Fibroblast of villous mesenchyme (primary cell): ENCODE results near the gene PFKFB2. TPM values are rescaled to one million over a fixed set of nuclear protein-coding genes. Genes with fewer than 3 reads are reported as not detected.

Experiments
- DNase-seq: peaks from one replicate; pipeline ENCODE4 v3.0.0-alpha.2; 2010; ENCODE audit warnings: low read depth
- H3K4me3 ChIP-seq: 2 replicates; pipeline ENCODE4 v1.5.1; 2011; ENCODE audit warnings: low read depth, mild to moderate bottlenecking, low read length
- total RNA-seq: library from RNA; depleted of rRNA; stranded (reverse); fragments of >200 nt; gene quantifications from 2 replicates; pipeline ENCODE4 v1.2.3, GENCODE V29; 2012
- TF ChIP-seq, protein P1 (sequence below): IDR thresholded peaks from 2 replicates; pipeline ENCODE4 v1.5.1; 2012; ENCODE audit warnings: low read depth, mild to moderate bottlenecking, low read length; ENCODE audit not compliant: insufficient read depth

Gene PFKFB2
- total RNA-seq, 1 donor: 6.9 TPM

DNA sequence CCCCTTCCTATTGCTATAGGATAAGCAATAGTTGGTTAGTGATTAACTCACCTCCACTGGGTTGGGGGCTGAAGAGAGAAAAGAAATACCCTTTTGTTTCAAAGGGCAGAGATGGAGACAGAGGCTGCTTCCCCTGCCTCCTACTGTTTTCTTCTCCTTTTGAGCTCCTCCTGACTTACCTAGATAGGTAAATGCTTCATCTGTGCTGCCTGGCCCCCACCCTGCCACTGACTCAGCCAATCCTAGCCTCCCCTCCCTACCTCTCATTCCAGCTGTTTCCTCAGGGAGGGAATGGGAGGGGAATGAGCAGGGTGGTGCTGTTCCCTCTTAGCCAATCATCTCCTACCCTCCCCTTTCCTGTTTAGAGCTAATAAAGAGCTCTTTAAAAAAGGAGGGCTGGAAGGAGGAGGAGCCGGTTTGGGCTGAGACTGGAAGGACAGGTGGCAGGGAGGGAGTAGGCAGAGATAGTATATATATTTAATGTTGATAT is 20.5 kb upstream of the PFKFB2 start, which contains the start of gene C1orf116:
Gene C1orf116, minus strand, starts transcription at position 229 of the 490 bp plus-strand sequence. CDS start 5,158 bp downstream, outside the sequence.
- TF ChIP-seq, protein P1, sequence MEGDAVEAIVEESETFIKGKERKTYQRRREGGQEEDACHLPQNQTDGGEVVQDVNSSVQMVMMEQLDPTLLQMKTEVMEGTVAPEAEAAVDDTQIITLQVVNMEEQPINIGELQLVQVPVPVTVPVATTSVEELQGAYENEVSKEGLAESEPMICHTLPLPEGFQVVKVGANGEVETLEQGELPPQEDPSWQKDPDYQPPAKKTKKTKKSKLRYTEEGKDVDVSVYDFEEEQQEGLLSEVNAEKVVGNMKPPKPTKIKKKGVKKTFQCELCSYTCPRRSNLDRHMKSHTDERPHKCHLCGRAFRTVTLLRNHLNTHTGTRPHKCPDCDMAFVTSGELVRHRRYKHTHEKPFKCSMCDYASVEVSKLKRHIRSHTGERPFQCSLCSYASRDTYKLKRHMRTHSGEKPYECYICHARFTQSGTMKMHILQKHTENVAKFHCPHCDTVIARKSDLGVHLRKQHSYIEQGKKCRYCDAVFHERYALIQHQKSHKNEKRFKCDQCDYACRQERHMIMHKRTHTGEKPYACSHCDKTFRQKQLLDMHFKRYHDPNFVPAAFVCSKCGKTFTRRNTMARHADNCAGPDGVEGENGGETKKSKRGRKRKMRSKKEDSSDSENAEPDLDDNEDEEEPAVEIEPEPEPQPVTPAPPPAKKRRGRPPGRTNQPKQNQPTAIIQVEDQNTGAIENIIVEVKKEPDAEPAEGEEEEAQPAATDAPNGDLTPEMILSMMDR: no peak
- DNase-seq: no peak
- H3K4me3 ChIP-seq: no peak within 1 kb of the TSS

- no peak for DNase-seq
- TF ChIP-seq, protein P1: no peak
- H3K4me3 ChIP-seq: no peak overlapping the region
These were observed 19.8 kb upstream of the PFKFB2 start for GRCh38 chr1:207033302-207033701.

DNA sequence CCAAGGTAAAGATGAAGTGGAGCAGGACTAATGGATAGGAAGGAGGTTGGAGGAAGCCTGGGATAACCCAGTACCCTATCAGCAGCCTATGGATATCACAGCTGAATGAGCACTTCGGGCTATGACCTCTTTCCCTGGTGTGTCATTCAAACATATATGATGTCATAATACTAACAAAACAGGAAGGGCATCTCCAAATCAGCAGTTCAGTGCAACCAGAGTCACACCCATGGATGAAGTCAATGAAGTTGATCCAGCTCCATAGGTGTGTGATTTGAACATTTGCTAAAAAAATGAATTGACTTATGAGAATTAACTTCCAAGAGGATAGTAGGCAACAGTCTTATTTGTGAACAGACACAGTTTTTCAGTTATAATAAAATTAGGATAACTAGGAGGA is 18.9 kb upstream of the PFKFB2 start:
- TF ChIP-seq, protein P1: no peak
- no peak for DNase-seq

DNA sequence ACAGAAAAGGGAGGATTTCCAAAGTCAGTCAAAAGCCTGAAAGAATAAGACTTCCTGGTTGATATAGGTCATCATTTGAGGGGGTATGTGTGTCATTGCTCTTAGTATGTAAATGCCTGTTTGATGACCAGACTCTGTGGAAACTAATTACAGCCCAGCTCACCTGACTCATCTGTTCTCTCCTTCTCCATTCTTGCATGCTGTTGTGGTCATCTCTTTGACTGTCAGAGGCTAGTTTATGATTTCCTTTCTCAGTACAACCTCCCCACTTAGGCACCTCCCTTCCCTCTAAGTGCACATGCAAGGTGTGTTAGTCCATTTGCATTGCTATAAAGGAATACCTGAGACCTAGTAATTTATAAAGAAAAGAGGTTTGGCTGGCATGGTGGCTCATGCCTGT is 18.1 kb upstream of the PFKFB2 start:
- DNase-seq: peak; percentile 28
- H3K4me3 ChIP-seq: no peak overlapping the region
- TF ChIP-seq, protein P1: no peak

More for the DNA sequence above, 18.9 kb upstream of the PFKFB2 start:
- no peak overlapping the region for H3K4me3 ChIP-seq

DNA sequence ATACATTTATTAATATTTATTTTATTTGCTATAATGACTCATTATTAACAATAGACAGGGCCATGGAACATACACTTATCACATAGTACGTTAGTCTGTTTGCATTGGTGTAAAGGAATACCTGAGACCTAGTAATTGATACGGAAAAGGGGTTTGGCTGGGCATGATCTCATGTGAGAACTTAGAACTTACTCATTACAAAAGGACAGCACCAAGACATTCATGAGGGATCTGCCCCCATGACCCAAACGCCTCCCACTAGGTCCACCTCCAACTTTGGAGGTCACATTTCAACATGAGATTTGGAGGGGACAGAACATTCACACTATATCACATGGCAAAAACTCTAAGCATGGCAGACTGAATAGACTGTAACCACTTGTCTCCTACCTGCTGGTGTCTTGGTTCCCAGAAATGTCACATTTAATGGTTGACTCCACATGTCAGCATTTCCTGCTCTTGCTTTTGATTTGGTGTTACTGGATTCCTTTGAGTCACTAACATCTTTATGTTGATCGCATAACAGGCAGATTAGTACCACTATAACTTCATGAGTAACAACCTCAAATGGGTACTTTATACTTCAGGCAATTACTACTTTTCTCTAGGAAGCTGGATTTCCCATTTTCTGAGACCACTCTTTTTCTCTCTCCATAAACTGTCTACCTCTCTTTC is 17.1 kb upstream of the PFKFB2 start:
- TF ChIP-seq, protein P1: no peak
- no peak for DNase-seq
- no peak overlapping the region for H3K4me3 ChIP-seq

DNA sequence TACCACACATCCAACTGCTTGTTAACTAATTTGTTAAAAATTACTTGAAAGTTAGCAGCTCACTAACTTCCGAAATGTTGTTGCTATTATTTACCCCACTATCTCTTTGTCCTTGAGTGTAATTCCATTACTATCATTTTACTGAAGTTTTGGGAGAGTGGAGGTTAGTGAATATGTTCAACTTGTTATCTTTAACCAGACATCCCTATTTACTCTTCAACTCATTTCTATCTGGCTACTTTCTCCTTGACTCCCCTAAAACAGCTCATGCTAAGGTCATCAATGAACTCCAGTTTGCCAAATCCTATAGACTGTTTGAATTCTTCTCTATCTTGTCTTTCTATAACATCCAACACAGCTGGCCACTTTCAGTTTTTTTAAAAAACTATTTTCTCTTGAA is 16.2 kb upstream of the PFKFB2 start:
- no peak overlapping the region for H3K4me3 ChIP-seq
- TF ChIP-seq, protein P1: no peak

More for the DNA sequence above, 16.2 kb upstream of the PFKFB2 start:
- DNase-seq: no peak
